GM19452 (cell line): ENCODE results near the gene KIFBP.
"Not testable (repeated sequence)": the region's sequence is repeated elsewhere in the genome, so short reads cannot be mapped to it uniquely, and the experiment has no call there.

Experiments used
- ATAC-seq: cut with Tn5 transposase; IDR thresholded peaks from one replicate; pipeline ENCODE4 v1.9.1; 2021; ENCODE audit not compliant: unreplicated experiment

The KIFBP gene, protein sequence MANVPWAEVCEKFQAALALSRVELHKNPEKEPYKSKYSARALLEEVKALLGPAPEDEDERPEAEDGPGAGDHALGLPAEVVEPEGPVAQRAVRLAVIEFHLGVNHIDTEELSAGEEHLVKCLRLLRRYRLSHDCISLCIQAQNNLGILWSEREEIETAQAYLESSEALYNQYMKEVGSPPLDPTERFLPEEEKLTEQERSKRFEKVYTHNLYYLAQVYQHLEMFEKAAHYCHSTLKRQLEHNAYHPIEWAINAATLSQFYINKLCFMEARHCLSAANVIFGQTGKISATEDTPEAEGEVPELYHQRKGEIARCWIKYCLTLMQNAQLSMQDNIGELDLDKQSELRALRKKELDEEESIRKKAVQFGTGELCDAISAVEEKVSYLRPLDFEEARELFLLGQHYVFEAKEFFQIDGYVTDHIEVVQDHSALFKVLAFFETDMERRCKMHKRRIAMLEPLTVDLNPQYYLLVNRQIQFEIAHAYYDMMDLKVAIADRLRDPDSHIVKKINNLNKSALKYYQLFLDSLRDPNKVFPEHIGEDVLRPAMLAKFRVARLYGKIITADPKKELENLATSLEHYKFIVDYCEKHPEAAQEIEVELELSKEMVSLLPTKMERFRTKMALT

DNA sequence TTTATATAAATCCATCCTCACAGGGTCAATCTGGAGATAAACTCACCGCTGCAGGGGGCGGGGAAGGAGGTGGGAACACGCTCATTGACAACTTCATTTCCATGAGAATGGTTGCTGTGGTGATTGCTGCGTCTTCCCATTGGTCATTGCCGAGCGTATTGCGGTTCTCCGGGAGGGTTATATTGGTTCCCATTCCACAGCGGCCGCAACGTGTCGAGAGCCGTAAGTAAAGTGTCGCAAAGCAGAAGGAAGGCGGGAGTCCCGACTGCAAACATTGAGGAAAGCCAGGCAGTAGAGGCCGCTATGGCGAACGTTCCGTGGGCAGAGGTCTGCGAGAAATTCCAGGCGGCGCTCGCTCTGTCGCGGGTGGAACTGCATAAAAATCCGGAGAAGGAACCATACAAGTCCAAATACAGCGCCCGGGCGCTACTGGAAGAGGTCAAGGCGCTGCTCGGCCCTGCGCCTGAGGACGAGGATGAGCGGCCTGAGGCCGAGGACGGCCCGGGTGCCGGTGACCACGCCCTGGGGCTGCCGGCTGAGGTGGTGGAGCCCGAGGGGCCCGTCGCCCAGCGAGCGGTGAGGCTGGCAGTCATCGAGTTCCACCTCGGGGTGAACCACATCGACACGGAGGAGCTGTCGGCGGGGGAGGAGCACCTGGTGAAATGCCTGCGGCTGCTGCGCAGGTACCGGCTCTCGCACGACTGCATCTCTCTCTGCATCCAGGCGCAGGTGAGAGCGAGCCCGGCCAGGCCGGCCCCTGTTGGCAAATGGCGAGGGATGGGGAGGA lies at the start of gene KIFBP:
Gene KIFBP (plus strand): TSS at position 274 of the 787 bp plus-strand sequence. CDS start 30 bp downstream, at position 304.
- ATAC-seq: peak; percentile 76

DNA sequence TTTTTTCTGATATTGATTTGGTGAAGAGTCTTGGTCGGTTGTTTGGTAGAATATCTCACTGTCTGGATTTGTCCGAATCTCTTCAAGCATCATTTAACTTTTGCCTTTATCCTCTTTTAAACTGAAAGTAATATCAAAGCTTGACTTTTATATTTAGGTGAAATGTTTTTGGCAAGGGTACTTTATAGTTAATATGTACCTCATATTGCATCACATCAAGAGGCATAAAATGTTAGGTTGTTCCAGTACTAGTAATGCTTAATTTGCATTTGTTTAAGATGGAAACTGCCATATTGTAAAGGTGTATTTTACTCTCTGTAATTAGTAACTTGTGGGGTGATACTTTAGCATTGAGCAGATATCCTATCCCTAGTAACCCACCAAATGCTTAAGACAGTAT lies 49.7 kb upstream of the KIFBP start:
- no peak for ATAC-seq

DNA sequence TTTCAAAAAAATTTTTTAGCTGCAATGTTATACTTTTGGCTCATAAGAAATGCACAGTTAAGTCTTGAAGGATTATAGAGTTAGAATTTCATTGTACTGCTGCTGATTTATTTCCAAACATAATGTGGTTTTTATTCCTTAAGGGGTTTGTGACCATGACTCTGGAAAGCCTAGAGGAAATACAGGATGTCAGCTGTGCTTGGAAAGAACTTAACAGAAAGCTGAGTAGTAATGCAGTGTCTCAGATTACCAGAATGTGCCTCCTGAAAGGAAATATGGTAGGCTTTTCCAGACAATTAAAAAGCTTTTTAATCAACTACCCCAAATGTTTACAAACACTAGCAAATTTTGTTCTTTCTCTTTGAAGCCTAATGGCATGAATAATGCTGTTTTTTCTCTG lies 47.7 kb upstream of the KIFBP start:
- ATAC-seq: not testable (repeated sequence)

DNA sequence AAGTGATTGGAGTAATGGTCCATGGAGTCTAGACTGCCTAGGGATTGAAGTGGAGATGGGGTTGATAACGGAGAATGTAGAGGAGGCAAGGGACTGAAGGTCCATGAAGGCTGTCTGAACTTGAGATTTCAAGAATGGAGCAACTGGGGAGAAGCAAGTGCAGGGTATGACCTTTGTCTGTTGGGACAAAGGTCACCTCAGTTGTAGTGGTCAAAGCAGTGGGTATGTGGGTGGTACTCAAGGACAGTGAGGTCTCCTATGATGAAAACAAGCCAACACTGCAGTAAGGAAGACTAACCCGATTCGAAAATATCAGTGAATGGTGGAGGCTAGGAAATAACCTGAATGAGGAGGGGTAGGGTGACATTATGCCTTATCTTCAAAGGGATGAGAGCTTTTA lies 38.0 kb upstream of the KIFBP start:
- ATAC-seq: no peak

GRCh38 chr10:68954904-68955303 lies 33.7 kb upstream of the KIFBP start:
- no peak for ATAC-seq

DNA sequence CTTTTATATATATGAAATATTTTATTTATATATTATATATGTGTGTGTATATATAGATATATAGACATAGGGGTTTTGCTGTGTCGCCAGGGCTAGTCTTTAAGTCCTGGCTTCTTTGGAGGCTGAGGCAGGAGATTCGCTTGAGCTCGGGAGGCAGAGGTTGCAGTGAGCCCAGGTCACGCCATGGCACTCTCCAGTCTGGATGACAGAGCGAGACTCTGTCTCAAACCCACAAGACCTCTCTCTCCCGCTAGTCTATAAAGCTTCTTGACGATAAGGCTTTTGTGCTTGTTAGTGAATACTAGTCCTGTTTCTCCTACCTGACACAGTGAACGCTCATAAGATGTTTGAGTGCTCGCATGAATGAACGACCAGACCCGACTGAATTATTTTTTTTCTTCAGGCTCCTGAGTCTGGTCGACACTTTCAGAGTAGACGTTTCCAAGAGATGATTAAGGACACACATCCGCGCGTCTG lies 33.2 kb upstream of the KIFBP start:
- peak; percentile 11 for ATAC-seq

DNA sequence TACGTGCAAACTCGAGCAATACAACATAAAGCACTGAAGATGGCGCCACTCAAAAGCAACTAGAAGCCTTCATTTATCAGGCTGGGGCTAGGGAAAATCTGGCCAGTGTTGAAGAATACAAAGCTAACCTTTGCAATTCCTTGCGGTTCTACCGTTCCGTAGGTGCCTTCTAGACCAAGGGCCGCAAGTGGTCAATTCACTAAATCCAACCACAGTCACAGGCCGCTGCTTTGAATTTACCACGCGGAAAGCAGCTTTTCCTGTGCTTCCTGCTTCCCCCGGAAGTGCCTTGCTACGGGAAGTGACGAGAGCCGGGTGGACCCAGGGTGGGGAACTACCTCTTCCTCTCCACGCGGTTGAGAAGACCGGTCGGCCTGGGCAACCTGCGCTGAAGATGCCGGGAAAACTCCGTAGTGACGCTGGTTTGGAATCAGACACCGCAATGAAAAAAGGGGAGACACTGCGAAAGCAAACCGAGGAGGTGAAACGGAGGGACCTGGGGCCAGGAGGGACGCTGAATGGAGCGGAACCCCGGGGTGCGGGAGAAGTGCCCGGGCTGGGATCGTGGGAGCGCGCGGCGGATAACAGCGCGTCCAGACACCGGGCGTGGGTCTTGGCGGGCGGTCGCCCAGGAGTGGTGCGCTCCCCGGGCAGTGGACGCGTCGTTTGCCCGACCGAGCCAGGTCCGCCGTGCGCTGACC lies 32.6 kb upstream of the KIFBP start, which contains the start of gene DDX21:
Gene DDX21 (plus strand): TSS at position 339 of the 701 bp plus-strand sequence. CDS start 56 bp downstream, at position 395.
- ATAC-seq: peak; percentile 75

GRCh38 chr10:68957284-68957615 lies 31.4 kb upstream of the KIFBP start:
- ATAC-seq: no peak

DNA sequence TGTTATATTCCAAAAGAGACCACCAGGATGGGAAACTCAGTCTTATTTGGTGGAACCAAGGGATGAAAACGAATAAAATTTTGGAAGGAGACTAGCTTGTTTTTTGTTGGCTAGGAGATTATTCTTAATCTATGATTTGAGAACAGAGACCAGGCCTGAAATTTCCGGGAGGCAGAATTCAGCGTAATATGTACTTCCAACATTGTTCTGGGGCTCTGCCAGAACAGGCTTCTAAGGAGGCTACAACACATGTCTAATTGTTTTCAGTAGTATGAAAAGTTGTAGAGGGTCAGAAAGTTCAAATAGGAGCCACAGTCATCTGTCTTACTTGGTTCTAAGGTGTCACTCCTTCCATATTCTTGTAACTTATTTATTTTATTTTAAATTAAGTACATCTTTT lies 30.9 kb upstream of the KIFBP start:
- ATAC-seq: no peak

DNA sequence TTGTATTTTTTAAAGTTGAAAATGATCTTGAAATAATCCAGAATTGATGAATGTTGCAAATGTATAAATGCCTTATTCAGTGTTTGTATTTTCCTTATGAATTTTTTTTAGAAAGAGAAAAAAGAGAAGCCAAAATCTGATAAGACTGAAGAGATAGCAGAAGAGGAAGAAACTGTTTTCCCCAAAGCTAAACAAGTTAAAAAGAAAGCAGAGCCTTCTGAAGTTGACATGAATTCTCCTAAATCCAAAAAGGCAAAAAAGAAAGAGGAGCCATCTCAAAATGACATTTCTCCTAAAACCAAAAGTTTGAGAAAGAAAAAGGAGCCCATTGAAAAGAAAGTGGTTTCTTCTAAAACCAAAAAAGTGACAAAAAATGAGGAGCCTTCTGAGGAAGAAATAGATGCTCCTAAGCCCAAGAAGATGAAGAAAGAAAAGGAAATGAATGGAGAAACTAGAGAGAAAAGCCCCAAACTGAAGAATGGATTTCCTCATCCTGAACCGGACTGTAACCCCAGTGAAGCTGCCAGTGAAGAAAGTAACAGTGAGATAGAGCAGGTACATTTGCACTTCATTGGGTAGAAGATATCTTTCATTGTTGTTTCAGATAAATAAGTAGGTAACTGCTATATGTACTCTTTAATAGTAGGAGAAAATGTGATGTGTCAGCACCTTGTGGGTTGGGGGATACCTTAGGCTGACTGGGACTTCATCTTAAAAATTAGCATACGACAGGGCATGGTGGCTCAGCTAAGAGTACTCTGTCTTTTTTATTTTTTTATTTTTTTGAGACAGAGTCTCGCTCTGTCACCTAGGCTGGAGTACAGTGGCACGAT lies 28.7 kb upstream of the KIFBP start:
- ATAC-seq: no peak

DNA sequence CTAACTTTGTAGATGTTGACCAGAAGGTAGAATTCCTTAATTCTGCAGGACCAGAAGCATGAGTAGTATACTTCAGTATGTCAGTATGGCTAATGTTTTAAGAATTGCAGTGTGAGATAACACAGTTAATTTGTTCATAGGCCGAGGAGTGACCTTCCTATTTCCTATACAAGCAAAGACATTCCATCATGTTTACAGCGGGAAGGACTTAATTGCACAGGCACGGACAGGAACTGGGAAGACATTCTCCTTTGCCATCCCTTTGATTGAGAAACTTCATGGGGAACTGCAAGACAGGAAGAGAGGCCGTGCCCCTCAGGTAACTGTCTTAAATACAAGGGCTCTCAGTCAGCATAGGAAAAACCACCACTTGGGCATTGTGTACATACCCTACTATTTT lies 25.5 kb upstream of the KIFBP start:
- ATAC-seq: no peak

GRCh38 chr10:68973975-68974374 lies 14.6 kb upstream of the KIFBP start:
- no peak for ATAC-seq

- not testable (repeated sequence) for ATAC-seq
Measured at GRCh38 chr10:68975936-68976473, 12.6 kb upstream of the KIFBP start.

DNA sequence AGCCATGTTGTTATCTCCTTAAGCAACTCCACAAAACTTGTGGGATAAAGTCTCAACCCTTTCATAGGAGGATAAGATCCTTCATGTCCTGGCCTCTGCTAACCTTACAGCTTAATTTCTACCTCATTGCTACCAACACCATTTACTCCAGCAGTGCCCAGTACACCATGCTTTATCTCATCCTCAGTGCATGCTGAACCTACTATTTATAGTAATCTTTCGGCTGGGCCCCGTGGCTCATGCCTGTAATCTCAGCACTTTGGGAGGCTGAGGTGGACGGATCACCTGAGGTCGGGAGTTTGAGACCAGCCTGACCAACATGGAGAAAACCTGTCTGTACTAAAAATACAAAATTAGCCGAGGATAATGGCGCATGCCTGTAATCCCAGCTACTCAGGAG lies 8.9 kb upstream of the KIFBP start:
- ATAC-seq: not testable (repeated sequence)

- ATAC-seq: no peak
Measured at GRCh38 chr10:68981074-68981473, 7.5 kb upstream of the KIFBP start.

- no peak for ATAC-seq
Measured at GRCh38 chr10:68982389-68982788, 6.2 kb upstream of the KIFBP start.

DNA sequence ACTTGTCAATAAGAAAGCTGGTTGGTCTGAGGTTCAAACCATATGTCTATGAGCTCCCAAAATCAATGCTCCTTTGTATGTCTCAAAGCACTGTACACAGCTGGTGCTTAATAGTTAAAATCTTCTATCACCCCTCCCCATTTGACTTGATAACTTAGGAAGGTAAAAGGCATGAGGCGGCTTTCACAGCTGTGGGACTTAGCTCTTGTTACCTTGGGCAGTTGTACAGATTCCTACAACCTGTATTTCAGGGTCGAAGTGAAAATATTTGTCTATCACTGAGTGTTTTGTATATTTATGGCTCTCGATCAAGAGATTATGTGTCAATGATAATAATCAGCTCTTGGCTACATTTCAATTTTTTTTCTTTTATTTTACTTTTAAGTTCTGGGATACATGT lies 992 bp upstream of the KIFBP start:
- no peak for ATAC-seq

DNA sequence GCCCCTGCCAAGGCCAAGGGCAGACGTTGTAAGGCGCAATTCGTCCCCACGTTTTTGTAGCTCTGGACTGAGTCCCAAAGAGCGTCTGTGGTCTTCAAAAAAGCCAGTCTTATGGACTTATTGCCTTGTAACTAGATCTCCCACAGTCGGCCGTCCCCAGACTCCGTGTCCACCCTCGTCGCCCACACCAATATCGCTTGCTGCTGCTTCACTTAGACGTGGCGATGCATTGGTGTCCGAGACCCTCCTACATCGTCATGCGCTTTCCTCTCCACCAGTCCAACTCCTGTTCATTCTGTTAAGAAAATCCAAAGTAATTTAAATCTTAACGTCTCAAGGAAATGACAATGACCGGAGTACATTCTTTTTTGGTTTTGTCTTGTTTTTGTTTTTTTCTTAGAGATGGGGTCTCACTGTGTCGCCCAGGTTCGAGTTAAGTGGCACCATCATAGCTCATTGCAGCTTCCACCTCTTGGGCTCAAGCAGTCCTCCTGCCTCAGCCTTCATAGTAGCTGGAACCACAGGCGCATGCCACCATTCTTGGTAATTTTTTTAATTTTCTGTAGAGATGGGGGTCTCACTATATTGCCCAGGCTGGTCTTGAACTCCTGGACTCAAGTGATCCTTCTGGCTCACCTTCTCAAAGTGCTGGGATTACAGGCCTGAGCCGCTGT lies 851 bp downstream of the KIFBP start:
- no peak for ATAC-seq
